Prostate gland (tissue), 2 donors: Measurements from ENCODE around the gene RASSF5. TPM values are rescaled to one million over a fixed set of nuclear protein-coding genes. Genes with fewer than 3 reads are reported as not detected.

Experiments
- DNase-seq: peaks from one replicate; pipeline ENCODE4 v3.0.0-alpha.2; 2019; ENCODE audit warnings: low spot score
- H3K27ac ChIP-seq, 2 donors: fragments of 200-600 bp; sonication (generic); 2 replicates each; pipeline ENCODE4 v1.5.1; 2017 to 2019
- H3K27me3 ChIP-seq: fragments of 200-600 bp; sonication (generic); replicated peaks from 2 replicates; pipeline ENCODE4 v1.5.1; 2019; ENCODE audit not compliant: insufficient read depth
- H3K36me3 ChIP-seq, 2 donors: fragments of 200-600 bp; sonication (generic); 1 replicate in 1 of 2; 2 replicates in 1 of 2; pipeline versions ENCODE4 v1.5.1 to v1.8.1; 2017 to 2019
- H3K4me1 ChIP-seq: fragments of 200-600 bp; sonication (generic); replicated peaks from 2 replicates; pipeline ENCODE4 v1.5.1; 2019
- H3K4me3 ChIP-seq, 2 donors: fragments of 200-600 bp; sonication (generic); 2 replicates each; pipeline ENCODE4 v1.5.1; 2017 to 2019
- H3K9me3 ChIP-seq: fragments of 200-600 bp; sonication (generic); 2 replicates; pipeline ENCODE4 v1.5.1; 2017
- CTCF ChIP-seq, 4 experiments: fragments of 200-600 bp in 2 of 4; fragments of 450-650 bp in 2 of 4; sonication (generic) in 2 of 4; IDR thresholded peaks; 1 replicate in 3 of 4; 2 replicates in 1 of 4; pipeline ENCODE4 v1.5.1; 2016 to 2019; ENCODE audit warnings: antibody characterized with exemption in 4 of 4, mild to moderate bottlenecking in 2 of 4, moderate library complexity in 2 of 4
- POLR2A ChIP-seq: fragments of 450-650 bp; IDR thresholded peaks from one replicate; pipeline ENCODE4 v1.6.1; 2016; ENCODE audit warnings: antibody characterized with exemption, mild to moderate bottlenecking
- POLR2AphosphoS5 ChIP-seq: sonication (generic); formaldehyde crosslinking; IDR thresholded peaks from one replicate; pipeline ENCODE4 v1.6.1; 2017; ENCODE audit warnings: antibody characterized with exemption
- WGBS: methylation state at CpG from one replicate; pipeline ENCODE4 v1.1.5; 2018; 5-methylcytosine and 5-hydroxymethylcytosine counted together
- intact Hi-C: fragments of 100-400 bp; cut with DNase I; formaldehyde crosslinking; loops from one replicate; pipeline ENCODE4 v1.14.2; 2022
- total RNA-seq, 2 donors: library from RNA; depleted of rRNA; stranded (reverse); fragments of >200 nt; gene quantifications; one replicate each; pipeline ENCODE4 v1.1.0, GENCODE V29; 2016

RASSF5 gene
- total RNA-seq, 2 donors from 2014 or later = 22.2 to 42.5 TPM

DNA sequence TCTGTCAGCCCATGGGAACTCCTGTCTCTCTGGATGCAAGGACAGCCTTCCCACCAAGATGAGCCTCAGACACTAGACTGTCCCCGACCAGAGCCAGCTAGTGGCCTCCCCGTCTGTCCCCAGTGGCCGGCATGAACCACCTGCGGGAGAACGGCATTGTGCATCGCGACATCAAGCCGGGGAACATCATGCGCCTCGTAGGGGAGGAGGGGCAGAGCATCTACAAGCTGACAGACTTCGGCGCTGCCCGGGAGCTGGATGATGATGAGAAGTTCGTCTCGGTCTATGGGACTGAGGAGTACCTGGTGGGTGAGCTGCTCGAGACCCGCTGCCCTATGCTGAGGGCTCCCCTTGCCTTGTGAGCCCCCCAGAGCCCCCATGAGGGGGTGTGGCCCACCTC, 31.3 kb upstream of the RASSF5 start:
- H3K9me3 ChIP-seq = no peaks in the 10 kb centered on the region
- 91% methylated on average over 17 of the region's 17 CpGs for WGBS
- H3K27ac ChIP-seq = no peak overlapping the region
- no peaks in the 10 kb centered on the region for H3K27me3 ChIP-seq
- intact Hi-C loops = no loop called here
- peaks cover 4% of the 10 kb centered on the region for H3K4me1 ChIP-seq
- H3K4me3 ChIP-seq = no peak overlapping the region
- DNase-seq = no peak
- H3K36me3 ChIP-seq = no peaks in the 10 kb centered on the region
- TF ChIP-seq CTCF (IDR thresholded peaks at IDR 0.05) = no peak
- no peak for TF ChIP-seq POLR2AphosphoS5
- TF ChIP-seq POLR2A = no peak

DNA sequence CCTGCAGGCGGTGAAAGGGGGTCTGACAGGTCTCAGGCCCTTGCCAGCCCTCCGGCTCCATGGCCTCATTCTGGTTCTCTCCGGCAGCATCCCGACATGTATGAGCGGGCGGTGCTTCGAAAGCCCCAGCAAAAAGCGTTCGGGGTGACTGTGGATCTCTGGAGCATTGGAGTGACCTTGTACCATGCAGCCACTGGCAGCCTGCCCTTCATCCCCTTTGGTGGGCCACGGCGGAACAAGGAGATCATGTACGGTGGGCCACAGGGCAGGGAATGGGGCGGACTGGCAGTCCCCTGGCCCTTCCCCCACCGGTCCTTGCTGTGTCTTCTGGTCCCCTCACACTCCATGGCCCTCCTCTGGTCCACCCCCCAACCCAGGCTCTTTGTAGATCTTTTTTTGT, 30.7 kb upstream of the RASSF5 start:
- Histone ChIP-seq H3K4me3 (no peak overlapping the region), H3K9me3 (no peaks in the 10 kb centered on the region), H3K27ac (no peak overlapping the region), H3K4me1 (peaks cover 4% of the 10 kb centered on the region), H3K27me3 (no peaks in the 10 kb centered on the region), H3K36me3 (no peaks in the 10 kb centered on the region)
- WGBS = 95% methylated on average over 14 of the region's 14 CpGs
- DNase-seq = no peak
- TF ChIP-seq CTCF (IDR thresholded peaks at IDR 0.05) = no peak
- intact Hi-C loops = no loop called here

DNA sequence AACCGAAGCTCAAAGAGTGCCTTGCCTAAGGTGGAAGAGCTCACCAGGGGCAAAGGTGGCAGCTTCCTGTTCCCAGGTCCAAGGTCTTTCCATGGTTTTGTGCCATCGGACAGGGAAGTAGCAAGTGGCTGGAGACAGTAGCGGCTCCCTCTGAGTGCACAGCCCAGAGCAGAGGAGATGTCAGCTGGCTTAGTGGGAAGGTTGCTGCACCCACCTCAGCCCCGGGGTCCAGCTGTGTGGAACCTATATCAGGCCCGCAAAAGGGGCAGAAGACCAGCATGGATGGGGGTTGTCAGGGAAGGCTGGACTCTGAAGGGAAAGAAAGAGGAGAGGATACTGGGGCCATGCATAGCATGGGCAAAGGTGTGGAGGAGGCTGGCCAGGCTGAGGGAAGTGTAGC, 30.2 kb upstream of the RASSF5 start:
- Histone ChIP-seq H3K4me3 (no peak overlapping the region), H3K4me1 (peaks cover 4% of the 10 kb centered on the region), H3K27ac (no peak overlapping the region), H3K27me3 (no peaks in the 10 kb centered on the region), H3K36me3 (no peaks in the 10 kb centered on the region), H3K9me3 (no peaks in the 10 kb centered on the region)
- whole genome bisulfite sequencing = 88% methylated on average over 5 of the region's 5 CpGs
- intact Hi-C loops = no loop called here
- DNase-seq = no peak
- TF ChIP-seq CTCF (IDR thresholded peaks at IDR 0.05) (no peak), POLR2AphosphoS5 (no peak), POLR2A (no peak)

DNA sequence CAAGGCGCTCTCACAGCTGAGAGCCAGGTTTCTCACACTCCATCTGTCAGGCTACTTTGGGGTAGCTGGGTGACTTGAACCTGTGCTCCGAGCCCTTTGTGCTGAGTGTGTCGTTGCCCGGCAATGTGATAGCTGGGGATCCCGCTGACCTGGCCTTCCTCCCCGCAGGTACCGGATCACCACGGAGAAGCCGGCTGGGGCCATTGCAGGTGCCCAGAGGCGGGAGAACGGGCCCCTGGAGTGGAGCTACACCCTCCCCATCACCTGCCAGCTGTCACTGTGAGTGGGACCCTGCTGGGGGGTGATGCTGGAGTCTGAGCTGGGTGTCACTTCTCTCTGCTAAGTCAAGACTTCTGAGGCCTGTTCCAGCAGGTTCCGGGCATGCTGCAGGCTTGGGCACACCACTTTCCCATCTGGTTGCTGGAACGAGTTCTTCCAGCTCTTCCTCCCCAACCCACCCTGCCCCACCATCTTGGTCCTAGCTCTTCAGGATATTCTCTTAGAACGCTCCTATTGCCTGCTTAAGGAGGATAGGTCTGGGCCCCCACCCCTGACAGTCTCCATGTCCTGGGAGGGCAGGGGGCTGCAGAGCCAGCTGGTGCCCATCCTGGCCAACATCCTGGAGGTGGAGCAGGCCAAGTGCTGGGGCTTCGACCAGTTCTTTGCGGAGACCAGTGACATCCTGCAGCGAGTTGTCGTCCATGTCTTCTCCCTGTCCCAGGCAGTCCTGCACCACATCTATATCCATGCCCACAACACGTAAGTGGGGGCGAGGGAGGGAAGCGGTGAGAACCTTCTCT, 29.6 kb upstream of the RASSF5 start:
- intact Hi-C loops = no loop called here
- Histone ChIP-seq H3K36me3 (no peaks in the 10 kb centered on the region), H3K4me3 (no peak overlapping the region), H3K9me3 (no peaks in the 10 kb centered on the region), H3K27ac (no peak overlapping the region), H3K4me1 (peaks cover 4% of the 10 kb centered on the region), H3K27me3 (no peaks in the 10 kb centered on the region)
- TF ChIP-seq CTCF (IDR thresholded peaks at IDR 0.05) = no peak
- no peak for TF ChIP-seq POLR2A
- TF ChIP-seq POLR2AphosphoS5 = no peak
- no peak for DNase-seq
- WGBS = 75% methylated on average over 19 of the region's 21 CpGs

- Histone ChIP-seq H3K9me3 (no peaks in the 10 kb centered on the region), H3K36me3 (no peaks in the 10 kb centered on the region), H3K4me1 (peaks cover 4% of the 10 kb centered on the region), H3K27me3 (no peaks in the 10 kb centered on the region), H3K27ac (no peak overlapping the region), H3K4me3 (no peak overlapping the region)
- no peak for TF ChIP-seq CTCF (IDR thresholded peaks at IDR 0.05)
- intact Hi-C loops = no loop called here
- WGBS = 83% methylated on average over 11 of the region's 11 CpGs
- no peak for DNase-seq
Observed at GRCh38 chr1:206478746-206479145, 28.6 kb upstream of the RASSF5 start.
